Measurements from ENCODE around the gene LRSAM1.

The LRSAM1 gene

GRCh38 chr9:127417131-127418036, 33.9 kb upstream of the LRSAM1 start:
- H3K27me3 ChIP-seq (ENCODE audit: low read length): no peaks in the 10 kb centered on the region
- H3K27ac ChIP-seq (ENCODE audit: low read depth, low read length): no peak overlapping the region
- H3K4me3 ChIP-seq (ENCODE audit: insufficient read depth, low read length, poor library complexity, severe bottlenecking): no peak overlapping the region

DNA sequence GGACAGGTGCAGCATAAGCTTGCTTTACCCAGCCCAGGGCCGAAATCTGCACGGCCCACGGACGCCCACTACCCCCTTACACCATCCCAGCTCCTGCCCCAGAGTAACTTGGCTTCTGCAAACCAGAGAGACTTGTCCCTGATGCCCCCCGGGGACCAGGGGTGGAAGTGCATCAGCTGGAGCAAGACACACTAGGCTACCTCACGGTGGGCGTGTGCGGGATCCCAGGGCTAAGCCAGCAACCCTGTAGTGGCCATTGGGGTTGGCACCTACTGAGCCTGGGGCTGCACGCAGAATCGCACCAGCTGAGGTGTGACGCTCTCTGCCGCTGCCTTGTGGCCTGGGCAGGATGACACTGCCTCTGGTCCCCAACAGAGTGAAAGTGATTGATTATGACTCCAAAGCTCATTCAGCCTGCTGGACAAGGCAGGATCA, 33.3 kb upstream of the LRSAM1 start:
- no peak overlapping the region for H3K9ac ChIP-seq (ENCODE audit: low read length)
- no peak overlapping the region for H3K27ac ChIP-seq (ENCODE audit: low read depth, low read length)
- no peaks in the 10 kb centered on the region for H3K36me3 ChIP-seq (ENCODE audit: low read length)

More at GRCh38 chr9:127417131-127418036, 33.9 kb upstream of the LRSAM1 start:
- H3K9ac ChIP-seq (ENCODE audit: low read length): no peak overlapping the region
- TF ChIP-seq EZH2phosphoT487 (conservative IDR thresholded peaks at IDR 0.05; ENCODE audit: low read length): no peak
- TF ChIP-seq, protein P1, sequence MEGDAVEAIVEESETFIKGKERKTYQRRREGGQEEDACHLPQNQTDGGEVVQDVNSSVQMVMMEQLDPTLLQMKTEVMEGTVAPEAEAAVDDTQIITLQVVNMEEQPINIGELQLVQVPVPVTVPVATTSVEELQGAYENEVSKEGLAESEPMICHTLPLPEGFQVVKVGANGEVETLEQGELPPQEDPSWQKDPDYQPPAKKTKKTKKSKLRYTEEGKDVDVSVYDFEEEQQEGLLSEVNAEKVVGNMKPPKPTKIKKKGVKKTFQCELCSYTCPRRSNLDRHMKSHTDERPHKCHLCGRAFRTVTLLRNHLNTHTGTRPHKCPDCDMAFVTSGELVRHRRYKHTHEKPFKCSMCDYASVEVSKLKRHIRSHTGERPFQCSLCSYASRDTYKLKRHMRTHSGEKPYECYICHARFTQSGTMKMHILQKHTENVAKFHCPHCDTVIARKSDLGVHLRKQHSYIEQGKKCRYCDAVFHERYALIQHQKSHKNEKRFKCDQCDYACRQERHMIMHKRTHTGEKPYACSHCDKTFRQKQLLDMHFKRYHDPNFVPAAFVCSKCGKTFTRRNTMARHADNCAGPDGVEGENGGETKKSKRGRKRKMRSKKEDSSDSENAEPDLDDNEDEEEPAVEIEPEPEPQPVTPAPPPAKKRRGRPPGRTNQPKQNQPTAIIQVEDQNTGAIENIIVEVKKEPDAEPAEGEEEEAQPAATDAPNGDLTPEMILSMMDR (IDR thresholded peaks at IDR 0.05; ENCODE audit: insufficient read depth, low read length, poor library complexity, severe bottlenecking): no peak
- no peak overlapping the region for H3K4me2 ChIP-seq (ENCODE audit: low read depth, low read length, poor library complexity, severe bottlenecking)
- no peaks in the 10 kb centered on the region for H4K20me1 ChIP-seq (ENCODE audit: low read depth, low read length)
- no peaks in the 10 kb centered on the region for H3F3A ChIP-seq (ENCODE audit: insufficient read depth)
- H3K79me2 ChIP-seq (ENCODE audit: insufficient read depth, low read length): peaks cover under 1% of the 10 kb centered on the region
- no peaks in the 10 kb centered on the region for H3K36me3 ChIP-seq (ENCODE audit: low read length)
- H2AFZ ChIP-seq (ENCODE audit: low read depth, low read length, severe bottlenecking): no peak overlapping the region
- no peaks in the 10 kb centered on the region for H3K9me2 ChIP-seq (replicated peaks; ENCODE audit: insufficient read depth, low read length)
- H3K9me3 ChIP-seq (ENCODE audit: insufficient read depth, low read length): no peaks in the 10 kb centered on the region

DNA sequence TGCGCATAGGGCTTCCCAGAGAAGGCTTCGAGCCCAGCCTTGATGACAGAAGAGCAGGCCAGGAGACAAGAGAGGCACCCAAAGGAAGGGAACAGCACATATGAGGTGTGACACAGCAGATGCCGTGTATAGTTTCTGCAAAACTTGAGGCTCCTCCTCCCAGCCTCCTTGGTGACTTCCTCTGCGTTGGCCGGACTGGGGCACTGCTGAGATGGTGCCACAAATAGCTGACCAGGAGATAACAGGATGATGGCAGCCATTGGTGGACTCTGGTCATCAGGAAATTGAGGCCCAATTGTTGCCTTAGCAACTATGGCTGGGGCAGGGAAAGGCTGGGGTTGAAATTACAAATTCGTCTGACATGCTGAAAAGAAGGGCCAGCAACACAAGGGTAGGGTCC, 32.0 kb upstream of the LRSAM1 start:
- Histone ChIP-seq H3K4me3 (ENCODE audit: insufficient read depth, low read length, poor library complexity, severe bottlenecking) (no peak overlapping the region), H3K9me3 (ENCODE audit: insufficient read depth, low read length) (no peaks in the 10 kb centered on the region), H4K20me1 (ENCODE audit: low read depth, low read length) (no peaks in the 10 kb centered on the region), H3K27me3 (ENCODE audit: low read length) (no peaks in the 10 kb centered on the region), H3K36me3 (ENCODE audit: low read length) (no peaks in the 10 kb centered on the region), H3K9ac (ENCODE audit: low read length) (no peak overlapping the region), H3F3A (ENCODE audit: insufficient read depth) (no peaks in the 10 kb centered on the region), H3K79me2 (ENCODE audit: insufficient read depth, low read length) (peaks cover 15% of the 10 kb centered on the region), H2AFZ (ENCODE audit: low read depth, low read length, severe bottlenecking) (no peak overlapping the region), H3K27ac (ENCODE audit: low read depth, low read length) (no peak overlapping the region), H3K4me2 (ENCODE audit: low read depth, low read length, poor library complexity, severe bottlenecking) (no peak overlapping the region), H3K9me2 (replicated peaks; ENCODE audit: insufficient read depth, low read length) (no peaks in the 10 kb centered on the region)
- TF ChIP-seq, protein P1 (IDR thresholded peaks at IDR 0.05; ENCODE audit: insufficient read depth, low read length, poor library complexity, severe bottlenecking): no peak
- no peak for TF ChIP-seq EZH2phosphoT487 (conservative IDR thresholded peaks at IDR 0.05; ENCODE audit: low read length)

More for the DNA sequence above, 33.3 kb upstream of the LRSAM1 start:
- H3K9me3 ChIP-seq (ENCODE audit: insufficient read depth, low read length): no peaks in the 10 kb centered on the region
- no peaks in the 10 kb centered on the region for H4K20me1 ChIP-seq (ENCODE audit: low read depth, low read length)
- H3K9me2 ChIP-seq (replicated peaks; ENCODE audit: insufficient read depth, low read length): no peaks in the 10 kb centered on the region
- H2AFZ ChIP-seq (ENCODE audit: low read depth, low read length, severe bottlenecking): no peak overlapping the region
- no peaks in the 10 kb centered on the region for H3F3A ChIP-seq (ENCODE audit: insufficient read depth)
- TF ChIP-seq, protein P1 (IDR thresholded peaks at IDR 0.05; ENCODE audit: insufficient read depth, low read length, poor library complexity, severe bottlenecking): no peak
- no peak for TF ChIP-seq EZH2phosphoT487 (conservative IDR thresholded peaks at IDR 0.05; ENCODE audit: low read length)
- H3K4me2 ChIP-seq (ENCODE audit: low read depth, low read length, poor library complexity, severe bottlenecking): no peak overlapping the region
- no peaks in the 10 kb centered on the region for H3K27me3 ChIP-seq (ENCODE audit: low read length)
- H3K4me3 ChIP-seq (ENCODE audit: insufficient read depth, low read length, poor library complexity, severe bottlenecking): no peak overlapping the region
- H3K79me2 ChIP-seq (ENCODE audit: insufficient read depth, low read length): peaks cover 7% of the 10 kb centered on the region

Measured in SU-DHL-6 (cell line).